GM19372 (cell line): Measurements from ENCODE around the gene QRICH2.

Source experiments
- ATAC-seq: cut with Tn5 transposase; IDR thresholded peaks from one replicate; pipeline ENCODE4 v1.9.1; 2021; ENCODE audit warnings: mild to moderate bottlenecking, low read depth, moderate library complexity; ENCODE audit not compliant: unreplicated experiment

QRICH2 gene

DNA sequence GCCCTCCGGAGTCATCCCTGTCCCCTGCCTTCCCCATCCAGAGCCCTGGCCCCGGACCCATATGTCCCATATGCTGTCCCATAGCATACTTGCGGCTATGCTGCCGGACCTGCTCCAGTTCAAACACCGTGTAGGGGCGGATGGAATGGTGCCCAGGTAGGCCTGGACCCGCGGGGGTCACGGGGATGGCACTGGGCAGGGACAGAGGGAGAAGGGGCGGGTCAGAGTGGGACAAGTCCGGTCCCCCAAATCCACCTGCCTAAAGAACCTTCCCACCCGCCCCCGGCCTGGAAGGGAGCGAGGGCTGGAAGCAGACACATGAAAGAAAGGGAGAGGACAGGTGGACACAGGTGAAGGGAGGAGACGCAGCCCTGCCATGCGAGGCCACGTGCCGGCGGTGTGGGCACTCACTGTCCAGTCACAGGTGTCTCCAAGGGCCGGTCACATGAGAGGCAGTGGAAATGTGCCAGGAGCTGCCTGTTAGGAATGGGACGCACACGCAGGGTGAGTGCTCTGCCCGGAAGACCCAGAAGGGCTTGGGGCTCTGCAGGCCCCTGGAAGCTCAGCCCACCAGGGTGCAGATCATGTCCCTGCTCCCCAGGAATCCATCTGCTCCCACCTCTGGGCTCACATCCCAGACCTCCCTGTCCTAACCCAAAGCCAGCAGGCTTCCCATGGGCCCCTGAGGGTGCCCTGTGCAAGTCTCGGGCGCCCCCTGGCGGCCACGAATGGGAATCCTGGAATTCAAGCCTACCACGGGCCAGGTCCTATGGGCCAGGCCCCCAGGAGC is 28.9 kb downstream of the QRICH2 start:
- ATAC-seq = no peak

DNA sequence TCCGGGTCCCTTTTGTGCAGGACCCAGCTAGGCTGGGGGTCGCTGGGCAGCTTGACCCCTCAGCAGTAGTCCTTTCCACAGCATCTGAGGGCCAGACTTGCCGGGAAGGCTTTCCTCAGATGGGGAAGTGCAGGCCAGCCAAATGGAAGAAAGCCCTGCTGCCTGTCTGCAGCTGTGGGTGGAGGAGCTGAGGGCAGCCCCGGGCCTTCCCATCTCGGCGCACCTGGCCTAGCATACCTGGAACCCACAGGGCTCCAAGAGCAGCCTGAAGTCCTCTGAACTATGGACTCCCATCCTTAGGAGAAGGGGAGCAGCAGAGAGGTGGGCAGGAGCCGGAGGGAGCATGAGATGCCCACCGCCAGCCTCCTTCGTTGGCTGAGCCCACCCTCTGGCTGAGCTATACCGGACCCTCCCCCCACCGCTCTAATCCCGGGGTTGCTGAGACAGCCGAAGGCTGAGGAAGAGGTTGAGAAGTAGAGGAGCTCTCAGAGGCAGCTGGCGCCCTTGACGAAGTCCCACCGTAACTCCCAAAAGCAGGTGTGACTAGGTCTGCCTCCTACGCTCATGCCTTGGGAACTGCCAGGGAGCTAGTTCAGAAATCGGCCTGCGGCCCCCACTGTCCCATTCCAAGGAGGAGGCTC is 29.7 kb downstream of the QRICH2 start:
- no peak for ATAC-seq

DNA sequence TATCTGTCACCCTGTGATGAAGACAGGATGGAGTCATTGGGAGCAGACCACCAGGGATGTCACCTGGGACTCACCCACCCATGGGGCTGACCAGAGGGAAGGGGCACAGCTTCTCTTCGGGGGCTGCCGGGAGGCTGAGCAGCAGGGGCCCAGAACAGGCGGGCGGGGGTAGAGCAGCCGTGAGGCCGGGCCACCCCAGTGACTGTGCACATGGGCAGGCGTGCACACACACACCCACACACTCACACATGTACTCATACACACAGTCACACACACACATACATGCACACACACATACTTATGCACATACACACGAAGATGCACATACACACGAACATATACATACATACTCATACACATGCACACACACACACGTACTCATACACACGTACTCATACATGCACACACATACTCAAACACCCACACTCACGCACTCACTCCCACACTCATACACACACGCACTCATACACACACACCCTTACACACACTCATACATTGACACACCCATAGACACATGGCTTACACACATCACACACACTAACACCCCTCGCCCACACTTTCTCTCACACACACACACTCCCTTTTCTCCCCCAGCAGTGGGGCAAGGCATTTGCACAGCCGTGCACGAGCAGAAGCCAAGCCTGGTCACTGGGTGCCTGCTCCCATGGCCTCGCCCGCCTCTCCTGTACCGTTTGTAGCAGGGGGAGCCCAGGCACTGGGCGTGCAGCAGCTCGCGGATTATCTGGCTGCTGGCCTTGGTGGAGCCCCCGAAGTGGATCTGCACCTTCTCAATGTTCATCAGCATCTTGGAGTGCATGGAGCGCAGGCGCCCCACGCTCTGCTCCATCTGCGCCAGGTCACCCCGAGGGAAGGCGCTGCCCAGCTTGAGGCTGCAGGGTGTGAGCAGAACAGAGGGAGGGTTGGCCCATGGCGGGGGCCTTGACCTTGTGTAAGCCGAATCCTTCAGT is 30.5 kb downstream of the QRICH2 start:
- ATAC-seq = no peak

DNA sequence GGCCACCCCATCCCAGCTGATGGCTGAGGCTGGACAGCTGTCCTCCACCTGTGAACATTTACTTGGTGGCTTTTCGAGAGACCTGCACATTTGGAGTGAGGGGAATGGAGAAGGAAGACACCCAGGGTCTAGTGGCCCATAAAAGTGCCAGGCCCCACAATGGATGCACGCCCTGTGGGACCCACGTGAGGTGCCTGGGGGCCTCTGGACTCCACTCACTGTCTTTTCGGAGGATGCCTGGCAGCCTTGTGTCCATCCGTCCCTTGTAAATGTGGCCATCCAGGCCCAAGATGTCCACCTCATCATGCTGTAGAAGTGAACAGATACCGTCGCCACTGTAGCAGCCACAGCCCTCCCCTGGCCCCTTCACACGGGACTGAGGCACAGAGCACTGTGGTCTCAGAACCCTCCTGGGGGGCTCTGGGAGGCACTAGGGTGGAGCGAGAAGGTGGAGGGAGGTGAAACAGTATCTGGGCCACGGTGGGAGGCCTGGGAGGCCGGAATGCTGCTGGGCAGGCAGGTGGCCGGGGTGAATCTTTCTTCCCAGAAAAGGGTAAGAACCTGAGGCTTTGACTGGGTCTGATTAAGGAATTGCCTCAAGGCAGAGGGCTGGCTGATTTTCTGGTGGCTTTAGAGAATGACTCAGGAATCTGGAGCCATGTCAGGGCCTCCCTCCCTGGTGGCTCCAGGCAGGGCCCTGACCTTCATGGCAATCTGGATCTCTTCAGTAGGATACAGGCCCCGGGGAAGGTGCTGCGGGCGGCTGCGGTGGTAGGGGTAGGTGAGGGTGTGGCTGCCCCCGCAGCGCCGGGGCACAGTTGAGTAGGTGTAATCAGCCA is 31.4 kb downstream of the QRICH2 start:
- ATAC-seq = no peak

DNA sequence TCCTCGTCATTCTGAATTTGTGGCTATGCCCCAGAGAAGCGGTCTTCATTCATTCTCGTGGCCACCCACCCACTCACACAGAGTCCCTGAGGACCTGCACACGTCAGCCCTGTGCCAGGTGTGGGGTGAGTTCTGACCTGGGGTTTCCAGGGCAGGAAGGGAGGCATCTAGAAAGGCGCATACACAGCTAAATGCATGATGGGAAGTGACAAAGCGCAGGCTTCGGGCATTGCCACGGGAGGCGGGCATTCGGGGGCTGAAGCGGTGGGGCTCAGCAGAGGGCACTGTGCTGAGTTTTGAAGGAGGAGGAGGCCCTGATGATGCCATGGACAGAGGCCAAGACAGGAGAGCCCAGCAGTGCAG is 32.0 kb downstream of the QRICH2 start:
- ATAC-seq = no peak

DNA sequence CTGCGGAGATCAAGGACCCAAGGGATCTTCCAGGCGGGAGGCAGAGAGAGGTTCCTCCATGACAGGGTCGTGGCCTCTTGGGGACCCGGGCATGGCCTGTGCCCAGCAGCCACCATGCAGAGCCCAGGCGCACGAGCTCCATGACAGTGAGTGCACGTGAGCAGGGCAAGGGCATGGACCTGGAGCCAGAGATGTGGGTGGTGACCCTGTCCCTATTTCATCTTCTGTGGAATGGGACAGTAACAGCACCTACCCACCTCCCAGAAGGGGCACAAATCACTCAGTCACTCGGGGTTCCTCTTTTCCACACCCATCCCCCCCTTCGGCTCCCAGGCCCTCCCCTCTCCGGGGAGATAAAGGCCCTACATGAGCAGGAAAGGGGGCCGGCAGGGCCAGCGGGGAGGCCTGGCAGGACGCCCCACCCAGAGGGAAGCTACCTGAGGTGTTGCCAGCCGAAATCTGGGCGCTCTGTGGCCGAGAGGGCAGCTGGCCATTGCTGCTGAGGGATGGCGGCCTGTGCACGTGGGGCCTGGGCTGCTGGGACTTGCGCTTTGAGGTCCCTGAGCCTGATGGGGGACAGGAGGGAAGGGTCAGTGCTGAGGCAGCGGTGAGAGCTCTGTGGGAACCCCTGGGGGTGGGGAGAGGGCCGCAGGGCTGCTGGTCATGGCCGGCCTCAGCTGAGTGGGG is 32.6 kb downstream of the QRICH2 start:
- no peak for ATAC-seq

DNA sequence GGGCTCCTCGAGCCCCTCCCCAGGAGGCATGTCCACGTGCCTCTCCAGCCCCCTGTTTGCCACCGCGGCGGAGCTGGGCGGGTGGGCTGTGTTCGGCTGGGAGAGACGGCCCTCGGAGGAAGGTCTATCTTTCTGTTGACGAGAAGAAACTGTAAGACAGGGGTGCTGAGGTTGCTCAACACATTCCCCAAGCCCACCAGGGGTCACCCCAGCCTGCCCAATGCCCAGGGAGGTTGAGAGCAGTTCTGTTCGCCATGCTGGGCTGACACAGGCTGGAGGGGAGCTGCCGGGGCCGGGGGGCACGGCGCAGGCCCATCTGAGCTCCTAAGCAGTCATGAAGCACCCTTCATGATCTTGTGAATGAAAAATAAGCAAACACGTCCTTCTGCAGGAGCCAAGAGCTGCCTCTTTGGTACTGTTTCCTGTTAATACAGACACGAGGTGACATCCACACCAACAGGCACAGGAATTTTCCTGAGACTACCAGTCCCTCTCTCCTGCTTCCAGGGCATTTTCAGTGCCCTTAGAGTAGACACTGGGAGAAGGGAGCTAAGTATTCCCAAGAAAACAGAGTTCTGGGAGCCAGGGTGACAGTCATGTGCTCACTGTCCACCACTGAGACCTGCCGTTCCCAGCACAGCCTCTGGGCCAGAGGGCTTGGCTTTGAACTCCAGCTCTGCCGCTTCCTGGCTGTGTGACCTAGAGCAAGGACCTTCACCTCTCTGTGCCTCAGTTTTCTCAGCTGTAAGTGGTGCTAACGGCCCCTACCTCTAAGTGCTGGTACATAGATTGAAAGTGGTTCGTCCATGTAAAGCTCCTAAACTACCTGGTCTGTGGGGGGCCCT is 33.7 kb downstream of the QRICH2 start:
- ATAC-seq = no peak

DNA sequence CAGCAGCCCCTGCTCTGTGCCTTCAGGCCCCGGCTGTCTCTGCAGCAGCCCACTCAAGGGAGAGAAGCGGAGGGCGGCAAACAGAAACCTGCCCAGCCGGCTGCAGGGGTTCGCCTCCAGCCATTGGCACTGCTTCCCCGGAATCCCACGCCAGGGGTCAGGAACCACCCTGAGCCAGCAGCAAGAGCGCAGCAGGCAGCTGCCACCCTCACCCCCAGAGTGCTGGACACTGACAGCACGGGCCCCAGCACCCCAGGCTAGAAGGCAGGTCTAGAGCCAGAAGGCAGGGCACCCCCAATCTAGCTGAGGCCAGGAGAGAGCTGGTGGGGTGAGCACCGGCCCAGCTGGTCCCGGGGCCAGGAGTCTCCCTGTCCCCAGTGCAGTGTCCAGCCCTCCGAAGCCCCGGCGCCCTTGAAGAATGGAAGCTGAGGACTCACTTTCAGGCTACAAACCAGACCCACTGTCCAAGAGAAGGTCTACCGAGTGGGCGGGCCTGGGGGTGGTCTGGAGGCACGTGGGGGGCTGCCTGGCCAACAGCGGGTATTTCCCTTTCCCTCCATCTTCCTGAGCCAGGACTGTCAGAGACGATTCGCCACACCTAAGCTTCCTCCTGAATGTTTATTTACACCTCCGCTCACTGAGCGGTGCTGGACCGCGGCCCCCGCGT is 34.5 kb downstream of the QRICH2 start:
- ATAC-seq = no peak

DNA sequence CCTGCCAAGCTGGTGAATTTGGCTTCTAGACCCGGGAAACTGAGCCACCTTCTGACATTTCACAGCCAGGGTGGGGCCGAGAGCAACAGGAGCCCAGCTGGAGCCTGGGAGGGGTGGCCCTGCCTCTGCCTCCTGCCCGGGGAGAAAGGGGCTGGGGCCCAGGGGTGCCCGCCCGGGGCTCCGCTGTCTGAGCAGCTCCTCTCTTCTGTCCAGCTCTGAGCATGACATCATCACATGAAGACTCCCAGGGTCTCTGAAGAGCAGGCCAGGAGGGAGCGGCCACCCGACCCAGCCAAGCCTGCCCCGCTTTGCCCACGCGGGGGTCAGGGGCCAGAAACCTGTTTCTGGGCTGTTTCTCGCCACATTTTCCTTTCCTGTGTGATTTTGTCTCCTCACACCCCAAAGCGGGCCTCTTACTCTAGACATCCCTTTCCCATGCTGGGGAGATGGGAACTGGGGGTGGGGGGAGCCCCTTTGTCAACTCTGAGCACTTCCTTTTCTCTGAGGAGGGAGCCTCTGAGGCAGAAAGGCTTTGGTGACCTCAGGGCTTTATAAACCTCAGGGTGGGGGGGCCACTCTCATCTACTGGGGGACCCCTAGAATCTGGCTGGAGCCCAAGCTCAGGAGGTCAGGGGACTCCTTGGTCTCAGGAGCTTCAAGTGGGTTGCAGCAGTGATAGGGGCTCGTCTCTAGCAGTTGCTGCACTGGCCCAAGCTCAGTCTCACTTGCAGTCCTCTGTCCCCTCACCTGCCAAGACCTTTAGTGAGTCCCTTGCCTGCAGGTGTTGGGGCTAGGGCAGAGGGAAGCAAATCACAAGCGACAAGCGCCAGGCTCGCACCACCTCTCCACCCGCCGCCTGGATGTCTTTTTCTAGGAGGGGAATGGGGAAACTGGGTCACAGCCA is 35.3 kb downstream of the QRICH2 start:
- ATAC-seq = peak; percentile 16

DNA sequence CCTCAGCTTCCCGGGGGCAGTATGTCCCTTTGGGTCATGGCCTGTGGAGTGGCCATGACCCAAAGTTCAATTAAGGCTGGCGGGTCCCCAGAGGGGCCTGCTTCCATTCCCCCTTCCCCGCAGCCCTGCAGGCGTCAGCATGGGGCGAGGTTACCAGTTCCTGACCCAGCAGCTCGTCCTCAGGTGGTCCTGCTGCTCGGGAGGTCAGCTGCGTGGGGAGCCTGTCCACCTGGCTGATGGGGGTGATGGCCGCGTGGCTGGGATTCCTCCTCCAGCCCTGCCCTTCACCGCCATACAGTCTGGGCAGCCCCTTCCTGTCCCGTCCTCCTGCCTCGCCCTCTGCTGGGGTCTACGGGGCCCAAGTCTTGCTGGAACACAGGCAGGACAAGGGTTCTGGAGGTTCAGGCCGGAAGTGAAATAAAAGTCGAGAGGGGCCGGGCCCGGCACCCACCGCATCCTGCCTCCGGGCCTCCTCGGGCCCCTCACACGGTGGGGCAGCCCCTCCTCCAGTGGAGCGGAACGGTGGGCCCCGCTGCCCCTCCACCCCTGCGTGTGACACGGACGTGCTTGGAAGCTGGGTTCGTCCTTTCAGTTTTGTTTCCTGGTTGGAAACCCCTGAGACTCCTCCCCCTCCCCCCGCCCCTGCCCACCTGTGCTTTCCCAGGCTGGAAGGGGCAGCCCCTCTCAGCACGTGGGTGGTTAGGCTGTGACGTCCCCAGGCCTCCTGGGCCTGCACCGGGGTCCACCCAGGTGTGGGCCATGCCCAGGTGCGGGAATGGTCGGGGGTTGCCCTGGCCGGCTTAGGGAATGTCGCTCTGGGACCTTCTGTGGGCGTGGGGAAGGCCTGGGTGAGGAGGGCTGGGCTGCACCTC is 36.2 kb downstream of the QRICH2 start:
- peak; percentile 53 for ATAC-seq

DNA sequence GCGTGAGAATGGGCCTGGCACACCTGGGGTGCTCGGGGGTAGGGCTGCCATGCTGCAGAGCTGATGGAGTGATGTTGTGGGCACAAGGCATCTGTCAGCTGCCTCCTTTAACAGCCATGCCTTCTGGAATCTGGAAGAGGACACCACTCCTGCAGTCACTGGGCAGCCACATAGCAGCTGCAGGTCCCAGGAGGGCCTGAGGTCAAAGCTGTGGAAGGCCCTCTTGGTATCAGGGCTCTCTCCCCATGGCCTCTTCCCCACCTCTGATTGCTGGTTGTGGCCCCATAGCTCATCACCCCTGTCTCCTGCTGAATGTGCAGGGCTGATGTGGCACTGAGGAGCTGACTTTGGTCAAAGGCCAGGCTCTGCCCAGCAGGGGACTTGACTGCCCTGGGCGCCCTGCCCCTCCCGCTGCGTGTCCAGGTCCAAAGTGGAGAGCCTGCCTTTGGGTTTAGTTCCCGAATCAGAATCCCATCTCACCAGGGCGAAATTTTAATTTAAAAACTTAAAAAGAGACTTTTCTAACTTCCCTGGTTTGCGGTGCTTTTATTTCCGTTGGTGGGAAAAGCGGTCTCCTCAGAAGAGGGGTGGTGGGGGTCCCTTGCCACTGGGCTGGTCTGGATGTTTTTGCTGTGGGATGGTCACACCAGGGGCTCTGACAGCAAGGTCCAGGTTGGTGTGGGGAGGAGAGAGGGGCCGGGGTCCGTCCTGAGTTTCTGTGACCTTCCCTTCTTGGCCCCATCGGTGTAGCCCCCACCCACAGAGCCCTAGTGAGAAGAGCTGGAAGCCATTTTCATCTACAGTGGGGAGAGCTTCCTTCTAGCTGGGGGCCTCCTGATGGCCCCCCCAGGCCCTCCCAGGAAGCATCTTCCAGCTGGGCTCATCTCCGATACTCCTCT is 37.1 kb downstream of the QRICH2 start:
- no peak for ATAC-seq

DNA sequence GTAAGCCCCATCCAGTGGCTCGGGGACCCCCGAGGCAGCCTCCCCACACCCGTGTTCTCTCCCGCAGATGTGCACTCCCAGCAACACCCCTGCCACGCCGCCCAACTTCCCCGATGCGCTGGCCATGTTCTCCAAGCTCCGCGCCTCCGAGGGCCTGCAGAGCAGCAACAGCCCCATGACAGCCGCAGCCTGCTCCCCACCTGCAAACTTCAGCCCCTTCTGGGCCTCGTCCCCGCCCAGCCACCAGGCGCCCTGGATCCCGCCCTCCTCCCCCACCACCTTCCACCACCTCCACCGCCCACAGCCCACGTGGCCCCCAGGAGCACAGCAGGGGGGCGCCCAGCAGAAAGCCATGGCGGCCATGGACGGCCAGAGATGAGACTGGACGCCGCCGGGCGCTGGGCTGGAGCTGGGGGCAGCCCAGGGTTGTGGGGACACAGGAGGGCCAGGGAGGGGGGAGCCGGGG is 37.9 kb downstream of the QRICH2 start:
- no peak for ATAC-seq

DNA sequence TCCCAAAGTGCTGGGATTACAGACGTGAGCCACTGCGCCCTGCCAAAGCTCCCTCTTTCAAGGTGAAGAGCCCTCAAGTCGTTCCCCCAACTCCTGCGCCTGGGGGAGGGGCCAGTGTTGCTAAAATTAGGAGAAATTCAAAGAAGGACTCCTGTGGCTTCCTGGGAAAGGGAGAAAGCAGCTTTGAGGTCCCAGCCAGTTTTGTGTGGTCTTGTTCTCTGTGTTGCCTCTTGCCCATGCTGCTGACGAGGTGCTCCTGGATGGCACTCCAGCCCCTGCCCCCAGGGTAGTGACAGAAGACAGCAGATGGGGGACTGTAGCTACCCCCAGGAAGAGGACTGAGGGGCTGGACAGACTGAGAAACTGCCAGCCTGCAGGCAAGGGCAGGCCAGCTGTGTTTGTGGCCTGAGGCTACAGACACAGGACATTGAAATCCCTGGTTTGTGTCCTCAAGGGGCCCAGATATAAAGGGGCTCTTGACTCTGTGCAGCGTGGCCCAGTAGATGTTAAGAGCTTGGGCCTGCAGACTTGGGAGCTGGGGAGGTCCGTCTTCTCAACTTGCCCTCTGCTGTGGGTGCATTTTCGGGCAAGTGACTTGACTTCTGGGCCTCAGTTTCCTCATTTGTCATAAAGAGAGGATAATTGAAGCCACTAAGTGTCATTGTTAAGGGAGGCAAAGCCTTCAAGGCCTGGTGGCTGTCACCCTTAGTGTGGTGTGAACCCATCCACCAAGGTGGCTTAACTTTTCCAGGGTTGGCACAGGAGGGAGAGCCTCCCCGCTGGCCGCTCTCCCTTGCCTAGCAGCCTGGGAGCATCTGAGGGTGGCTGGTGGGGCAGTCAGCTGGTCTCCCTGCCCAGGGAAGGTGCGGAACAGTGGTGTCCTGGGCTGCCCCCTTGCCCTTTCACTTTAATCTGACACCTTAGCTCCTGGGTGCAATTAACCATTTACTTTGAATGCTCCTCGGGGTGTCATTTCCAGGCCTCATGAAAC is 38.8 kb downstream of the QRICH2 start:
- ATAC-seq = no peak
